GM19238 (cell line): ENCODE results near the gene C1orf210.

Experiments used
- DNase-seq: peaks from one replicate; pipeline ENCODE4 v3.0.0; 2011; ENCODE audit warnings: low spot score; ENCODE audit not compliant: insufficient read length

C1orf210 gene

DNA sequence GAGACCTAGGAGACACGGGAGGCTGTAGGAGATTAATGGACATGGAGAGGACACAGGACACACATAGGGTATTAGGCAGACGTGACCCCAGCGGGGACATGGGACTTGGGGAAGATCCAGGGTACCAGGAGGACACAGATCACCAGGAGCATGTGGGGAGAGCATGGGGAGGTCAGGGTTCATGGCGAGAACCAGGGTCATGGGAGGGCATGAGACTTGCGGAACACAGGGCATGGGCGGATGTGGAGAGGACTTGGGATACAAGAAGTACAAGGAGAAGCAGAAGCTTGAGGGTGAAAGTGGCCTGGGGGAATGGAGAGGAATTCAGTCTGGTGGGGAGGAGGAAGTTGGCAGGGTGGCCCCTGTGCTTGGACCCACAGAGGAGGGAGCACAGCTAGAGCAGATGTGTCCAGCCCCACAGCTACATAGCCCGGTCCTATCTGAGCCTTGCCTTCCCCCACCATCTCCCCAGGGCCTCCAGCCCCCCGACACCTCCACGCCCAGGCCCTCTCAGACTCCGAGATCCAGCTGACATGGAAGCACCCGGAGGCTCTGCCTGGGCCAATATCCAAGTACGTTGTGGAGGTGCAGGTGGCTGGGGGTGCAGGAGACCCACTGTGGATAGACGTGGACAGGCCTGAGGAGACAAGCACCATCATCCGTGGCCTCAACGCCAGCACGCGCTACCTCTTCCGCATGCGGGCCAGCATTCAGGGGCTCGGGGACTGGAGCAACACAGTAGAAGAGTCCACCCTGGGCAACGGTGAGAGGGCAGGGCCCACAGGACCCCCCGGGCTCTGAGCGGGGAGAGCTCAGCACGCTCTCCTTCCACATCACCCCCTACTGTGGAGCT, 27.5 kb upstream of the C1orf210 start:
- DNase-seq = no peak

DNA sequence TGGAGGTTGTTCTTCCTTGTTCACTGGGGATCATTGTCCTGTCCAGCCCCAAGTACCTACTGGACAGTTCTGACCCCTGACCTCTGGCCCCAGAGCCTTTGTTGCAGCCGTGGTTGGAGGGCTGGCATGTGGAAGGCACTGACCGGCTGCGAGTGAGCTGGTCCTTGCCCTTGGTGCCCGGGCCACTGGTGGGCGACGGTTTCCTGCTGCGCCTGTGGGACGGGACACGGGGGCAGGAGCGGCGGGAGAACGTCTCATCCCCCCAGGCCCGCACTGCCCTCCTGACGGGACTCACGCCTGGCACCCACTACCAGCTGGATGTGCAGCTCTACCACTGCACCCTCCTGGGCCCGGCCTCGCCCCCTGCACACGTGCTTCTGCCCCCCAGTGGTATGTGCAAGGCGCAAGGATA, 26.8 kb upstream of the C1orf210 start:
- no peak for DNase-seq

DNA sequence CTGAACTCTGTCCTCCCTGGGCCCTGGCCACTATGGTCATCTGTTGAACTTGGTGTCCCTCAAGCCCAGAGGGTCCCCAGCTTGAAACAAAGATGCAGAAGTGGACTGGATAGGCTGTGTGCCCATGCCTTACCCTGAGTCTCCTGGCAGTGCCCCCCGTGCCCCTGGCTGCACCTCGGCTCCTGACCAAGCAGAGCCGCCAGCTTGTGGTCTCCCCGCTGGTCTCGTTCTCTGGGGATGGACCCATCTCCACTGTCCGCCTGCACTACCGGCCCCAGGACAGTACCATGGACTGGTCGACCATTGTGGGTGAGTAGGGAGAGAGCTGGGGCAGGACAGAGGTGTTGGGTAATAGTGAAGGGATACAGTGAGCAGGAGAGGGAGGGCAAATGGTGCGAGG, 26.1 kb upstream of the C1orf210 start:
- DNase-seq = no peak

DNA sequence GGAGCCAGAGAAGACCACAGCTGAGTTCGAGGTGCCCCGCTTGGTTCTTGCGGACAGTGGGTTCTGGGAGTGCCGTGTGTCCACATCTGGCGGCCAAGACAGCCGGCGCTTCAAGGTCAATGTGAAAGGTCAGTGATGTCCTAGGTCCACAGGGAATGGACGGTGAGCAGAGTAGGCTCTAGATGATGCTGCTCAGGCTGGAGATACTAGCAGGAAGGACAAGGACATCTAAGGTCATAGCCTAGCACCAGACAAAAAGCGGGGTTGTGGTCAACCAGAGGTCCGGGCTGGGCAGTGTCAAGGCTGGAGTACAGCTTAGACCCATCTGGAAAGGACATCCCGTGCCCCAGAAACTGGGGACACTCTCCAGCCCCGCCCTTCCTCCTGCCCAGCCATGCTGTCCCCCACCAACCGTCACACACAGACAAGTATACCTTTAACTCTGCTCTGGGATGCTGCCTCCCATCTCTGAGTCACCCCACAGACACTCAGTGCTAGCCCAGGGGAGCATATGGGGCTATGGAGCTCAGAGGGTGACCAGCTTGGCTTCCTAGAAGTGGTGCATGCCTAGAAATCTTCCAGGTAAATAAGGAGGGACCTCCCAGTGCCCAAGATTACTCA, 24.1 kb upstream of the C1orf210 start:
- DNase-seq = no peak

DNA sequence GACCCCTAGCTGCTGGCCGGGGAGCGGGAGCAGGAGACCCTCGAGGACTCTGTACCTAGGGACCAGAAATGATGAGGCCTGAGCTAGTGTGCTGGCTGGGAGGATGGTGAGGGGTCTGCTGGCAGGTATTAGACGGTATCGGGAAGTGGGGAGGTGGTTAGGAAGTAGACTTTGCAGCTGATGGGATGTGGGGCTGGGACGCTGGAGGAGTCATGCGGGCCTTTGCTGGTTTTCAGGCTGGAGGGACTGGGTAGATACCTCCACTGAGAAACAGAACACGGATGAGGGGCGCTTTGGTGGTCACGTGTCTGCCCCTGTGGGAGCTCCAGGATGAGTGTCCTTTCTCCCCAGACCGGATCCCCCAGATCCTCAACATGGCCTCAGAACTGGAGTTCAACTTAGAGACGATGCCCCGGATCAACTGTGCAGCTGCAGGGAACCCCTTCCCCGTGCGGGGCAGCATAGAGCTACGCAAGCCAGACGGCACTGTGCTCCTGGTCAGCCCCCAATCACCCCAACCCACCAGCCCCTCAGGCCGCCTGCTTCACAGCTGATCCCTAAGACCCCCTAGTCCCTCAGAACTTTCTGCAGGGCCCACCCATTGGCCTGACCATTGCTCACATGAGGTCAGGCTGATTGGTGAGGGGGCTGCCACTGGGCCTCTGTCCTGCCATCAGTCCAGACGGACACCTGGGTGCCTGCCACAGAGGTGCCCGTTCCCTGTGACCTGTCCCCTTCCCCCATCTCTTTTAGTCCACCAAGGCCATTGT, 23.4 kb upstream of the C1orf210 start:
- DNase-seq = no peak

DNA sequence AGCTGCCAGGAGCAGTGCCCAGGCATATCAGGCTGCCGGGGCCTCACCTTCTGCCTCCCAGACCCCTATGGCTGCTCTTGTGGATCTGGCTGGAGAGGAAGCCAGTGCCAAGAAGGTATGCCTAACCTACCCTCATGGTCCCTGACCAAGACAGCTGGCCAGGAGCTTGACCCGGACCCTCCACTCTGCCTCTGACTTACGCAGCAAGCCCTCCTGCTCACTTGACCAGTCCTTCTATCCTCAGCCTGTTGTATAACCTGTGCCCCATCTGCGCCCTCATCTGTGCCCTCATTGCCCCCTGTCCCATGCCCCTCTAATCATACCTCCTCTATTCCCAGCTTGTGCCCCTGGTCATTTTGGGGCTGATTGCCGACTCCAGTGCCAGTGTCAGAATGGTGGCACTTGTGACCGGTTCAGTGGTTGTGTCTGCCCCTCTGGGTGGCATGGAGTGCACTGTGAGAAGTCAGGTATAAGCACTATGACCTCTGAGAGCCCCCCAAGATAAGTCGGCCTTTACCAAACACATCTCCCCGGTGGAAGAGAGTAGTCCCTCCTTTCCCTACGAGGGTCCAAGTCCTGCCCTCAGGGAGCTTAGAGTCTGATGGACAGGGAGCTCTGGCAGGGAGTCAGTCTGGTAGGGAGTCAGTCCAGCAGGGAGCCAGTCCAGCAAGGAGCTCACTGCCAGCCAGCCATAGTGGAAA, 22.2 kb upstream of the C1orf210 start:
- DNase-seq = no peak

DNA sequence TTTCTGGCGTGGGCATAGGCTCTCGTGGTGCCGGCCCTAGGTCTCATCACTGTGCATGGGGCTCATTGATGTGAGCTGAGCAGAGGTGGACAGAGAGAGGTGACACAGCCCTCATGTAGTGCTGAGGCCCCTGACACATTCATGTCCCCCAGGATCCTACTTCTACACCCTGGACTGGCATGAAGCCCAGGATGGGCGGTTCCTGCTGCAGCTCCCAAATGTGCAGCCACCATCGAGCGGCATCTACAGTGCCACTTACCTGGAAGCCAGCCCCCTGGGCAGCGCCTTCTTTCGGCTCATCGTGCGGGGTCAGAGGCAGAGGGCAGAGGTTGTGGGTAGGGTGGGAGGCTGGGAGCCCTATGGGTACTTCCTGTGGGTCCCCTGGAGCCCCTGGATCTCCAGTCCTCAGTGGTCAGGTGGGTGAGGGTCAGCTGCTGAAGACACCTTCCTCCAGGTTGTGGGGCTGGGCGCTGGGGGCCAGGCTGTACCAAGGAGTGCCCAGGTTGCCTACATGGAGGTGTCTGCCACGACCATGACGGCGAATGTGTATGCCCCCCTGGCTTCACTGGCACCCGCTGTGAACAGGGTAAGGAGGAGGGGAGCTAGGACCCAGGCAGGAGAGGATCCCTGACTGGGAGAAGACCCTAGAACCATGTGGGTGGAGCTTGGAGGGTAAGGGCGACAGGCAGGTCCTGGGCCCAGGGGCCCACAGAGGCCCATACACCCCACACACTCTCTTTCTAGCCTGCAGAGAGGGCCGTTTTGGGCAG, 21.5 kb upstream of the C1orf210 start:
- DNase-seq = no peak

DNA sequence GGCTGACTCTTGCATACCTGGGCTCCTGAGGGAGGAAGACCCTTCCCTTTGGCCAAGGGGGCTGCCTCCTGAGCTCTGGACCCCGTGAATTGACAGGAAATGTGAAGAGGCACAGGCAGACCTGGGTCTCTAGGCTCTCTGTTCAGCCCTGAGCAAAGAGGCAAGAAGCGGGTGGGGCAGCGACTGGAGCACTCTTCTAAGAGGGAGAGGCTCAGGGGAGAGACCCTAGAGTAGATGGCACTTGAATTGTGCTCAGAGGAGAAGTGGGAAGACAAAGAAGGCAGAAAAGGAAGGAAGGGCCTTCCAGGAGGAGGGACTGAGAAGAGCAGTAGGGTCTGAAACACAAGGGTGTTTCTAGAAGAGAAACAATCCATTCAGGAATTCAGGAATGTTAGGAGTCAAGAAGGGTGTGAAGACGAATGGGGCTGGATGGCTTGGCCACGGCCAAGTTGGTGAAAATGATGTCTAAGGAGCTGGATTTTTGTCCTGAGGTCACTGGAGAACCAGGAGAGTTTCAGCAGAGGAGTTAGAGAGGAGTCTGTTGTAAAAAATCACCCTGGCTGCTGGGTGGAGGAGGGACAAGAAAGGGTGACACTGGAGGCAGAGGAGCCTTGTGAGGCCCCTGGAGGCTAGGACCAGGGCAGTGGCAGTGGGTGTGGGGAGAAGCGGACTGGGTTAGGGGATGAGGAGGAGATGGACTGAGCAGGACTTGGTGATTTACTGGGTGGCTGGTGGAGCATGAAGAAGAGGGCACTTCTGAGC, 20.7 kb upstream of the C1orf210 start:
- DNase-seq = no peak

DNA sequence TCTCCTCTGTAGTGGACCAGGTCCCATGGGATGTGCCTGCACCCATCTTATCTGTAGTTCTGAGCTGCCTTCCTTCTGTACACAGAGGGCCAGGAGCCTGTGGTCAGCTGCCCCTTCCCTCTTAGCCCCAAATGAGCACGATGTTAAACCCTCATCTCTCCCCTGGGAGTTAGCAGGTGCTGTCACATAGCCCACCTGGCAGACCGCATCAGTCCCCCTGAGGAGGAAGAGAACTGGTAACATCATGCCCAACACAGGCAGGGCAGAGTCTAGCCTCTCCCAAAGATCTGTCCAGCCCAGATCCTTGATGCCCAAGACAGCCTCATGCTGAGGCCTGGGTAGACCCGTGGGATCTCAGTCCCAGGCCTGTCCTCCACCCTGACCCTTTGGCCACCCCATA, 20.1 kb upstream of the C1orf210 start:
- no peak for DNase-seq

DNA sequence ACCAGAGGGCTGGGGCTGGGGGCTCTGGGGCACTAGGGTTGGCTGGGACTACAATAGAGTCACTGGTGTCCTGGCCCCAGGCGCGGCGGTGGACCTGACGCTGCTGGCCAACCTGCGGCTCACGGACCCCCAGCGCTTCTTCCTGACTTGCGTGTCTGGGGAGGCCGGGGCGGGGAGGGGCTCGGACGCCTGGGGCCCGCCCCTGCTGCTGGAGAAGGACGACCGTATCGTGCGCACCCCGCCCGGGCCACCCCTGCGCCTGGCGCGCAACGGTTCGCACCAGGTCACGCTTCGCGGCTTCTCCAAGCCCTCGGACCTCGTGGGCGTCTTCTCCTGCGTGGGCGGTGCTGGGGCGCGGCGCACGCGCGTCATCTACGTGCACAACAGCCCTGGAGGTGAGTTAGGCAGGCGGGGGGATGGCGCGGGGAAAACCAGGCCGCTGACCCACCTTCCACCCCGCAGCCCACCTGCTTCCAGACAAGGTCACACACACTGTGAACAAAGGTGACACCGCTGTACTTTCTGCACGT, 19.5 kb upstream of the C1orf210 start:
- DNase-seq = no peak

DNA sequence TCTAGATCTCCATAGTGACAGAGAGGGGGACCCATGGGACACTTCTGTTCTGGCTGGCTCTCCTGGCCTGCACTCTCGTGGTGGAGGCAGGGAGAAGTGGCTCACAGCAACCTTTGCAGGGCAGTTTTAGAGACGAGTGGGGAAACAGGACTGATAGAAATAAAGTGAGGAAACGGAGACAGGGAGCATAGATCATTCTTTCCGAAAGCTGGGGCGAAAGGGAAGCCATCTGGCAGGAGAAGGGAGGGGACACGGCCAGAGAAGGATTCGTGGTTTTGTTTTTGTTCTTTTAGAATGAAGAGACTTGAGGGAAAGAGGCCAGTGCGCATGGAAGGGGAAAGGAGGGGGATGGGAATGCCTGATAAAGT, 18.9 kb upstream of the C1orf210 start:
- DNase-seq = no peak

DNA sequence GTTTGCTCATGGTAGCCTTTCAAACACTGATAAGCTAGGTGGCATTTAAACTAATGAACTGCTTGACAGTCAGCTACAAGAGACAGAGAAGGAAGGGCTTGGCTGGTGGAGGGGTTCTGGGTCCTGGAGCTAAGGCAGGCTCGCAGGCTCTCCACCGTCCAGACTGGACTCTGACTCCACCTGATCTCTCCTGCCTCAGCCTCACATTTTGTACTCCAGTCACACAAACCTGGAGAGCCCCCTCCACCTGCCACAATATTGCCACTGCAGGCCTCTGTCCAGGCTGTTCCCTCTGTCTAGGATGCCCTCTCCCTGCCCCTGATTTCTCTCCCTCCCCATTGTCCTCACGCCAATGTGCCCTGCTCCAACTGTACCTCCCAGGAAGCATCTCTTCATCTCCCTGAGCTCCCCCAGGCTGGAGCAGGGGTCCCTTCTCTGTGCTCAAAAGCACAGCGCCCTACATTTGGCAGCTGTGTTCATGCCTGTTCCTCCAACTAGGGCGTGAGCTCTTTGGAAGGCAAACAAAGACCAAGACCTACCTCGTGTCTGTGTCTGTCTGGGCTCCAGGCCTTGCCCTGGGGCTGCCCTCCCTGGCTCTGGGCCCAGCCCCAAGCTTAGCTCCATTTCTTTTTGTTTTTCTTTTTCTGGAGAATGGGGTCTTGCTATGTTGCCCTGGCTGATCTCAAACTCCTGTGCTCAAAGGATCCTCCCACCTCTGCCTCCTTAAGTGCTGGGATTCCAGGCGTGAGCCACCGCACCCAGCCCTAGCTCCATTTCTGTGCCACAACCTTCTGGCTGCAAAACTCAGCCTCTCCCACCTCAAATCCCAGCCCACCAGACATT, 18.3 kb upstream of the C1orf210 start:
- no peak for DNase-seq

DNA sequence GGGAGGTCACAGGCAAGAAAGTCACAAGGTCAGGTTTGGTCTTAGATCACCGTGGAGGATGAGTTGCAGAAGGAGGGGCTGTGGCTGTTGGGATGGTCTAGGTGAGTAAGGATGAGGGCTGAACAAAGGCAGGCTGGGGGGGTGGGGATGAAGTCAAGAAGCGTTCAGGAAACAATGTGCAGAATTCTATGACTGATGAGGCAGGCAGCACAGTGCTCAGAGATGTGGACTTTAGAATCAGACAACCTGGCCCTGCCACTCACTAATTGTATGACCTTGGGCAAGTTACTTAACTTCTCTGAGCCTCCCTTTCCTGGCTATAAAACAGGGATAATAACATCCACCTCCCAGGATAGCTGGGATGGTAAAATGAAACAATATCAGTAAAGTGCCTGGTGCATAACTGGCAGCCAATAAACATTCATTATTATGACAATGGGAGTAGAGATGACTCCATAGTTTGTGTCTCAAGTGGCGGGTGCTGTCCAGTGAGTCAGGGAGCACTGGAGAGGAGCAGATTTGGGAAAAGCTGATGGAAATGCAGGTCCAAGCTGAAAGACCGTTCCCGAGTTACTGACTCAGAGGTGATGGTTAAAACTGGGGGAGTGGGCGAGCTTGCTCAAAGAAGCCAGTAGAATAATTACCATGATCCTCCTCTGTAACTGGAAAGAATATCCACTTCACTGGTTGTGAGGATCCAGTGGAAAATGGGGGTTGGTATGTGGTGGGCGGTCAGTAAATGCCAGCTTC, 17.5 kb upstream of the C1orf210 start:
- no peak for DNase-seq

DNA sequence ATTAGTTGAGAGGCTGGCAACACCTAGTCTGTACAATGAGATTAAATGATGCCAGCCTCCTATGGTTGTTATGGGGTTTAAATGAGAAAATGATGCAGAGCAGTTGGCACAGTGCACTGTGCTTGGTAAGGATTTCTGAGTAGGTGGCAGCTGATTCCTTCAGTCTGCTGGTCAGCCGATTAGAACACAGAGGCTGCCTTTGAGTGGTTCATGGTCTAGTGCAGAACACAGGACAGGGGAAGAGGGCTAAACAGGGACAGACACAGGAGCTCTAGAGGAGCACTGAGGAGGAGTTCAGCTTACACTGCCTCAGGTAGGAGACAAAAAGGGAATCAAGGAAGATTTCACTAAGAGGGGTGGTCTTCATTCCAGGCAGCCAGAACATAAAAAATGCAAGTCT, 16.8 kb upstream of the C1orf210 start:
- no peak for DNase-seq

DNA sequence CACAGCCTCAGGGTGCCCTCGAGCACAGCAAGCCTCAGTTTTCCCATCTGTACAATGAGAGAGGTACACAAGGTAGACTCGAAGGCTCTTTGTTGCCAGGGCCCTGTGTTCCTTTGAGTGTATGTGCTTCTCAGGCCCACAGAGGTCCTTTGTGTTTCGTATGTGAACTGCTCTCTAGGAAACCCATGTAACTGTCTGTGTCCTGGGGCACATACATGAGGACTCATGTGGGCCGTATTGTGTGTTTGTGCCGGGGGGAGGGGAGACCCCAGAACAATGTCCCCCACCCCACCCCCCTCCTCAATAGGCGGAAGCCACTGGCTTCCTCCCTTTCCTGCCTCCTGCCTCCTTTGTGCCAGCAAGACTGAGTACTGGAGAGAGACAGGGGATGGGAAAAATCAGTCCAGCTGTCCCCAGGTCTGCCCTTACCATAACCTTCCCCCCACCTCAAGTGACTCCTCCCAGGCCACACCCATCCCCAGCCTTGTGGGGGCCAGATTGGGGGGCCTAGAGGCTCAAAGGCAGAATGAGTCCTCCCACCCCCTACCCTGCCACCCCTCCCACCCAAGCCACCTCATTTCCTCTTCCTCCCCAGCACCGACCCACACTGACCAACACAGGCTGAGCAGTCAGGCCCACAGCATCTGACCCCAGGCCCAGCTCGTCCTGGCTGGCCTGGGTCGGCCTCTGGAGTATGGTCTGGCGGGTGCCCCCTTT, 15.2 kb upstream of the C1orf210 start, which contains the start of gene TIE1:
Gene TIE1, plus strand, starts transcription at position 605 of the 717 bp plus-strand sequence. Its CDS starts 90 bp downstream, at position 695.
- no peak for DNase-seq

DNA sequence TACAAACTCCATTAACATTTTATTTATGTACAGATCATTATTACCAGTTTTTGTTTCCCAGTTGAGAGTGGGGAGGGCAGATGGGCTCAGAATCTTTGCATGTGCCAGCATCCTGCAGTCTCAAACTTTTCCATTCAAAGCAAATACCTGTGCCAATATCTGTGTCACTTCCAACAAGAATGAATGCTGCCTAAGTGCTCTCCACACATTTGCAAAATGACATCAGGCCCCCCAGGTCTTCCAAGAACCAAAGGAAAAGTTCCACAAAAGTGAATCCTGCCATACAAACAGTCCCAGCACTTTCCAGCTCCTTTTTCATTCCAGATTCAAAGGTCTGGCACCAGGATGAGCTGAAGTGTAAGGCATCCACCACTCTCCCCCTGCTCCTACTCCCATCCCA, 13.7 kb upstream of the C1orf210 start:
- no peak for DNase-seq

DNA sequence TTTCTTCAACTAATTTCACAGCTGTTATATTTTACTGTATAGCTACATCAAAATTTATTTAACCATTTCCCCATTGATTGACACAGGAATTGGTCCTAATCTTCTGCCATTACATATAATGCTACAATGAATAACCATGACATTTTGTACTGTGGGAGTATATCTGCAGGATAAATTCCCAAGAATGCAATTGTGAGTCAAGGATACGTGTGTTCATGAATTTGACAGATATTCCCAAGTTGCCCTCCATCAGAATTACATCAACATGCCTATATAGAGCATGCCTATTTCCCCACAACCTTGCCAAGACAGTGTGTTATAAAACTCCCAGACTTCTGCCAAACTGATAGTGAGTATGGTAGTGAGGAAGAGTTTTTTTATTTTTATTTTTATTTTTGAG, 12.7 kb upstream of the C1orf210 start:
- no peak for DNase-seq

DNA sequence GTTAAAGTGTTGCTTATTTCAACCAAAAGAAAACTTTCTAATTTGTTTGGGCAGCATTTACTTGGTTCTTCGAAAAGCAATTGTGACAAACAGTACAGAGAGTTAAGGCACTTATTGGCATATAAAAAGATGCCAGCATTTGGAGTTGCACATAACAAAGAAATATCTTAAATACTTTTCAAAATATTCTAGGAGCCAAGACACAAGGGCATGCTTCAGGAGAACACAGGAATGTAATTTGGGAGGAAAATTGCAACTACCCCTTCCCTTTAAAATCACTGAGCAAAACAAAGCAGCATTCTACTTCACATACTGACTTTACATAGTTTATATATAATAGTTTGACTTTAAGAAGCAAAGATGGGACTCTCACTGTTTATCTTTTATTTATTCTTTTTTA, 10.8 kb upstream of the C1orf210 start:
- no peak for DNase-seq
